H1 (cell line): ENCODE measurements around the gene CNN3. TPM values are rescaled to one million over a fixed set of nuclear protein-coding genes. Genes with fewer than 3 reads are reported as not detected.

Source experiments
- BRCA1 ChIP-seq: IDR thresholded peaks from 2 replicates; pipeline ENCODE4 v1.6.1; 2012; ENCODE audit warnings: low read depth, low read length, improper control_type of control experiment
- POLR2A ChIP-seq, 2 experiments: IDR thresholded peaks; 1 replicate in 1 of 2; 2 replicates in 1 of 2; pipeline ENCODE4 v1.6.1; 2011; ENCODE audit warnings: low read depth in 2 of 2, low read length in 2 of 2, mild to moderate bottlenecking in 2 of 2; ENCODE audit errors: control extremely low read depth in 1 of 2
- YY1 ChIP-seq: IDR thresholded peaks from 2 replicates; pipeline ENCODE4 v1.6.1; 2011; ENCODE audit warnings: low read depth, mild to moderate bottlenecking, low read length
- polyA plus RNA-seq, 7 experiments: library from polyadenylated mRNA; depleted of rRNA in 3 of 7; stranded (reverse) in 5 of 7; unstranded in 2 of 7; fragments of >200 nt in 5 of 7; fragments of 200-250 nt in 2 of 7; gene quantifications; 1 replicate in 5 of 7; 2 replicates in 1 of 7; 4 replicates in 1 of 7; pipeline versions ENCODE4 v1.2.1 to v1.2.3, GENCODE V29; 2011 to 2013; ENCODE audit warnings: missing spikeins in 2 of 7, mixed read lengths in 2 of 7
- total RNA-seq: library from RNA; stranded (reverse); fragmentation: NEBNext Ultra II Directional; extraction: Animal tissue kit (Norgen Biotek cat#: 25700); gene quantifications from 2 replicates; pipeline ENCODE4 v1.2.1, GENCODE V29; 2021
- TF ChIP-seq, protein P1 (sequence below): IDR thresholded peaks from 2 replicates; pipeline ENCODE4 v1.6.1; 2011; ENCODE audit warnings: low read length, improper control_type of control experiment

The CNN3 gene
- total and polyA plus RNA-seq, 2 of the 8 experiments (the other 6 are each of a cell fraction or from before 2014, with no cell fraction given), result 134 to 266 TPM

DNA sequence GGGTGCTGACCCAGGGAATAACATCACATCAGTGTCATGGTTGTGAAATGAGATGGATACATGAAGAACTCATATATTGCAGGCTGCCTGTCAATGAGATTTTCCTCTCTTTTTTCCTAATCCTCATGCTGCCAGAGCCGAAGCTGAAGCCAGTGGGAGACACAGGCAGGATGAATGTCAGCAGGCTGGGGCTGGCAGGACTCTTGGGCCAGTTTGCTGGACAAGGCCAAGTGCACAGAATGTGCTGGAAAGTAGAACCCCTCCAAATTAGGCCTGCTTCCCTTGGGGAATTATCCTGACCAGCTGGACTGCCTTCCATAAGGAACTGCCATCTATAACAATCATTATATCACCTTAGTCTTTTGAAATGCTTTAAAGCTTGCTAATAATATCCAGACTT is 75.3 kb downstream of the CNN3 start (continued):
- TF ChIP-seq, protein P1, sequence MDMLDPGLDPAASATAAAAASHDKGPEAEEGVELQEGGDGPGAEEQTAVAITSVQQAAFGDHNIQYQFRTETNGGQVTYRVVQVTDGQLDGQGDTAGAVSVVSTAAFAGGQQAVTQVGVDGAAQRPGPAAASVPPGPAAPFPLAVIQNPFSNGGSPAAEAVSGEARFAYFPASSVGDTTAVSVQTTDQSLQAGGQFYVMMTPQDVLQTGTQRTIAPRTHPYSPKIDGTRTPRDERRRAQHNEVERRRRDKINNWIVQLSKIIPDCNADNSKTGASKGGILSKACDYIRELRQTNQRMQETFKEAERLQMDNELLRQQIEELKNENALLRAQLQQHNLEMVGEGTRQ, result no peak
- TF ChIP-seq POLR2A (IDR thresholded peaks at IDR 0.05; ENCODE audit: control extremely low read depth in 1 of 2, low read depth in 2 of 2, low read length in 2 of 2) (no peak), YY1 (no peak), BRCA1 (no peak)

Other genes with a start within 250 kb of the CNN3 start
- 4.2 and 5.0 TPM in 2 replicates for gene SLC44A3, start 106.8 kb downstream of the CNN3 start, total RNA-seq
- gene SLC44A3, start 106.8 kb downstream of the CNN3 start, polyA plus RNA-seq (2011; rRNA removed), result 3.6 and 5.0 TPM in 2 replicates
- gene ALG14, start 145.8 kb upstream of the CNN3 start, total RNA-seq, result 1.3 TPM in 2 replicates
- 0.67 and 0.95 TPM in 2 replicates for gene ALG14, start 145.8 kb upstream of the CNN3 start, polyA plus RNA-seq (2011; rRNA removed)
- 3.5 and 4.2 TPM in 2 replicates for gene TLCD4, start 190.2 kb upstream of the CNN3 start, total RNA-seq
- 0.30 and 0.79 TPM in 2 replicates for gene TLCD4, start 190.2 kb upstream of the CNN3 start, polyA plus RNA-seq (2011; rRNA removed)